ENCODE results near the gene PKIB.

GRCh38 chr6:122677406-122677805 lies 67.2 kb downstream of the PKIB start:
- TF ChIP-seq NFIC (IDR thresholded peaks at IDR 0.05) (no peak), FOXM1 (IDR thresholded peaks at IDR 0.05; ENCODE audit: borderline replicate concordance, low read depth) (no peak), USF1 (IDR thresholded peaks at IDR 0.05) (no peak), ZBTB7A (IDR thresholded peaks at IDR 0.05; ENCODE audit: low read depth) (no peak), CREB1 (IDR thresholded peaks at IDR 0.05; ENCODE audit: low read depth) (no peak), CEBPB (IDR thresholded peaks at IDR 0.05) (no peak), EP300 (IDR thresholded peaks at IDR 0.05; ENCODE audit: borderline replicate concordance) (no peak), YY1 (IDR thresholded peaks at IDR 0.05; ENCODE audit: low read depth) (no peak), REST (IDR thresholded peaks at IDR 0.05; ENCODE audit: low read depth) (no peak), TAF1 (IDR thresholded peaks at IDR 0.05; ENCODE audit: low read depth) (no peak), MAX (IDR thresholded peaks at IDR 0.05) (no peak), RAD21 (IDR thresholded peaks at IDR 0.05; ENCODE audit: low read depth) (no peak), EGR1 (IDR thresholded peaks at IDR 0.05) (no peak), TEAD4 (IDR thresholded peaks at IDR 0.05) (no peak)

All from Ishikawa (cell line).